Upper lobe of left lung (tissue), 4 donors: ENCODE results near the gene SEMA5A.

ENCODE experiments used
- POLR2A ChIP-seq, 4 donors: fragments of 450-650 bp; IDR thresholded peaks; one replicate each; pipeline ENCODE4 v1.5.1; 2016 to 2017; ENCODE audit warnings: antibody characterized with exemption in 4 of 4, mild to moderate bottlenecking in 2 of 4
- POLR2AphosphoS5 ChIP-seq, 2 donors: sonication (generic); formaldehyde crosslinking; IDR thresholded peaks; one replicate each; pipeline ENCODE4 v1.5.1; 2017; ENCODE audit warnings: antibody characterized with exemption in 2 of 2
- TF ChIP-seq, protein P1 (sequence below), 6 experiments: fragments of 450-650 bp in 4 of 6; fragments of 200-600 bp in 2 of 6; sonication (generic) in 2 of 6; IDR thresholded peaks; one replicate each; pipeline ENCODE4 v1.5.1; 2016 to 2019; ENCODE audit warnings: antibody characterized with exemption in 6 of 6

DNA sequence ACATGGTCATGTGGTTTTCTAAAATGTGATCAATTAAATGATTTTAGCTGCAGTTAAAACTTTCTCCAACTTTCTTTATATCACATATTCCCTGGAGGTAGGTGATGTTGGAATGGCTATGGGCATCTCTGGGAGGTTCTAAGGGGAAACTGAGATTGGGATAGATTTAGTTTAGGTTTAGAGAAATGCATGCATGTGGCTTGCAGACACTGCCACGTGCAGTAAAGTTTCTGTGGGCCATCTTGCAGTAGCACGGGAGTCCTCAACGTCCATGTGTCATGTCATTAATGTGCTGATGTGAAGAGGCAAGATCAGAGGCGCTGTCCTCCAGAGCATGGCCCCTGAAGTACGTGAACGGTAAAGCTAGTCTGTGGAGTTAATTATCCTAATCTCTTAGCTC, 532.7 kb downstream of the SEMA5A start:
- TF ChIP-seq POLR2AphosphoS5 (IDR thresholded peaks at IDR 0.05) (no peak), POLR2A (IDR thresholded peaks at IDR 0.05) (no peak)
- TF ChIP-seq, protein P1, sequence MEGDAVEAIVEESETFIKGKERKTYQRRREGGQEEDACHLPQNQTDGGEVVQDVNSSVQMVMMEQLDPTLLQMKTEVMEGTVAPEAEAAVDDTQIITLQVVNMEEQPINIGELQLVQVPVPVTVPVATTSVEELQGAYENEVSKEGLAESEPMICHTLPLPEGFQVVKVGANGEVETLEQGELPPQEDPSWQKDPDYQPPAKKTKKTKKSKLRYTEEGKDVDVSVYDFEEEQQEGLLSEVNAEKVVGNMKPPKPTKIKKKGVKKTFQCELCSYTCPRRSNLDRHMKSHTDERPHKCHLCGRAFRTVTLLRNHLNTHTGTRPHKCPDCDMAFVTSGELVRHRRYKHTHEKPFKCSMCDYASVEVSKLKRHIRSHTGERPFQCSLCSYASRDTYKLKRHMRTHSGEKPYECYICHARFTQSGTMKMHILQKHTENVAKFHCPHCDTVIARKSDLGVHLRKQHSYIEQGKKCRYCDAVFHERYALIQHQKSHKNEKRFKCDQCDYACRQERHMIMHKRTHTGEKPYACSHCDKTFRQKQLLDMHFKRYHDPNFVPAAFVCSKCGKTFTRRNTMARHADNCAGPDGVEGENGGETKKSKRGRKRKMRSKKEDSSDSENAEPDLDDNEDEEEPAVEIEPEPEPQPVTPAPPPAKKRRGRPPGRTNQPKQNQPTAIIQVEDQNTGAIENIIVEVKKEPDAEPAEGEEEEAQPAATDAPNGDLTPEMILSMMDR (IDR thresholded peaks at IDR 0.05) = no peak
